Cardiac fibroblast (primary cell): Measurements from ENCODE around the gene MSH3.

Source experiments
- DNase-seq, 2 donors: peaks; one replicate each; pipeline versions ENCODE4 v3.0.0 to v3.0.0-alpha.2; 2010; ENCODE audit warnings: low read depth in 2 of 2
- H3K4me3 ChIP-seq, 2 donors: replicated peaks in 1 of 2; 1 replicate in 1 of 2; 2 replicates in 1 of 2; pipeline ENCODE4 v1.5.1; 2011; ENCODE audit warnings: low read depth in 2 of 2, low read length in 2 of 2, mild to moderate bottlenecking in 2 of 2, moderate library complexity in 1 of 2
- CTCF ChIP-seq: IDR thresholded peaks from one replicate; pipeline ENCODE4 v1.5.1; 2011; ENCODE audit warnings: low read depth, mild to moderate bottlenecking, low read length, inconsistent platforms

MSH3 gene

GRCh38 chr5:80755626-80756025 lies 101.2 kb downstream of the MSH3 start:
- DNase-seq: no peak
- no peak overlapping the region for H3K4me3 ChIP-seq
- no peak for TF ChIP-seq CTCF

- DNase-seq: no peak
- no peak for TF ChIP-seq CTCF
- H3K4me3 ChIP-seq: no peak overlapping the region
Measured at GRCh38 chr5:80756292-80756691, 101.8 kb downstream of the MSH3 start.

- no peak for DNase-seq
- H3K4me3 ChIP-seq: no peak overlapping the region
- TF ChIP-seq CTCF: no peak
Measured at GRCh38 chr5:80757290-80757689, 102.8 kb downstream of the MSH3 start.

- DNase-seq: no peak
- no peak for TF ChIP-seq CTCF
- H3K4me3 ChIP-seq: no peak overlapping the region
Measured at GRCh38 chr5:80759866-80760577, 105.6 kb downstream of the MSH3 start.

GRCh38 chr5:80760680-80761079 lies 106.2 kb downstream of the MSH3 start:
- no peak for TF ChIP-seq CTCF
- H3K4me3 ChIP-seq: no peak overlapping the region
- DNase-seq: no peak

GRCh38 chr5:80761176-80761575 lies 106.7 kb downstream of the MSH3 start:
- no peak for TF ChIP-seq CTCF
- H3K4me3 ChIP-seq: no peak overlapping the region
- no peak for DNase-seq

GRCh38 chr5:80761966-80762365 lies 107.5 kb downstream of the MSH3 start:
- DNase-seq: no peak
- no peak overlapping the region for H3K4me3 ChIP-seq
- no peak for TF ChIP-seq CTCF
